CD14-positive monocyte (primary cell): Measurements from ENCODE around the gene MXD4. TPM values are rescaled to one million over a fixed set of nuclear protein-coding genes. Genes with fewer than 3 reads are reported as not detected.

ENCODE experiments used
- DNase-seq, 3 donors: peaks; one replicate each; pipeline ENCODE4 v3.0.0-alpha.2; 2011 to 2022
- H2AFZ ChIP-seq: 2 replicates; pipeline ENCODE4 v1.6.0; 2012; ENCODE audit warnings: mild to moderate bottlenecking, low read depth, low read length, inconsistent platforms; ENCODE audit not compliant: insufficient read depth, poor library complexity, severe bottlenecking
- H3K27ac ChIP-seq, 2 donors: 1 replicate in 1 of 2; 2 replicates in 1 of 2; pipeline ENCODE4 v1.5.1; 2012 to 2013; ENCODE audit warnings: low read length in 2 of 2, control low read depth in 1 of 2, inconsistent platforms in 1 of 2, low read depth in 1 of 2, mild to moderate bottlenecking in 1 of 2
- H3K27me3 ChIP-seq, 2 donors: one replicate each; pipeline versions ENCODE4 v1.6.0 to v1.6.1; 2011 to 2013; ENCODE audit warnings: low read length in 2 of 2; ENCODE audit not compliant: control insufficient read depth in 2 of 2, insufficient read depth in 2 of 2
- H3K36me3 ChIP-seq, 2 donors: replicated peaks in 1 of 2; 1 replicate in 1 of 2; 2 replicates in 1 of 2; pipeline versions ENCODE4 v1.5.1 to v1.6.1; 2012 to 2013; ENCODE audit warnings: low read length in 2 of 2, control low read depth in 1 of 2, inconsistent platforms in 1 of 2, mild to moderate bottlenecking in 1 of 2; ENCODE audit not compliant: insufficient read depth in 2 of 2, control insufficient read depth in 1 of 2
- H3K4me1 ChIP-seq, 2 donors: 1 replicate in 1 of 2; 2 replicates in 1 of 2; pipeline versions ENCODE4 v1.5.1 to v1.6.1; 2012 to 2013; ENCODE audit warnings: low read length in 2 of 2, control low read depth in 1 of 2, inconsistent platforms in 1 of 2, mild to moderate bottlenecking in 1 of 2, moderate library complexity in 1 of 2; ENCODE audit not compliant: insufficient read depth in 2 of 2, control insufficient read depth in 1 of 2
- H3K4me2 ChIP-seq: replicated peaks from 2 replicates; pipeline ENCODE3; 2012; ENCODE audit warnings: low read length, moderate library complexity, mild to moderate bottlenecking; ENCODE audit not compliant: poor library complexity, severe bottlenecking; ENCODE audit errors: extremely low read depth
- H3K4me3 ChIP-seq, 3 experiments: fragments of 200-600 bp in 1 of 3; sonication (generic) in 1 of 3; replicated peaks in 1 of 3; 1 replicate in 2 of 3; 2 replicates in 1 of 3; pipeline ENCODE4 v1.5.1; 2011 to 2013; ENCODE audit warnings: low read length in 3 of 3, mild to moderate bottlenecking in 3 of 3, control low read depth in 2 of 3, low read depth in 2 of 3, inconsistent platforms in 1 of 3, moderate library complexity in 1 of 3
- H3K79me2 ChIP-seq: 2 replicates; pipeline ENCODE4 v1.6.0; 2012; ENCODE audit warnings: mild to moderate bottlenecking, control low read depth, inconsistent platforms, low read length, moderate library complexity; ENCODE audit not compliant: insufficient read depth
- H3K9ac ChIP-seq: 2 replicates; pipeline ENCODE4 v1.6.0; 2017; ENCODE audit warnings: low read length, mild to moderate bottlenecking; ENCODE audit not compliant: insufficient read depth, poor library complexity, severe bottlenecking
- H3K9me3 ChIP-seq, 2 donors: replicated peaks in 1 of 2; 1 replicate in 1 of 2; 2 replicates in 1 of 2; pipeline versions ENCODE4 v1.5.1 to v1.6.1; 2012 to 2013; ENCODE audit warnings: low read length in 2 of 2, control low read depth in 1 of 2; ENCODE audit not compliant: control insufficient read depth in 1 of 2, insufficient read depth in 1 of 2
- H4K20me1 ChIP-seq: 2 replicates; pipeline ENCODE4 v1.6.0; 2012; ENCODE audit warnings: mild to moderate bottlenecking, low read length, control low read depth, moderate library complexity; ENCODE audit not compliant: insufficient read depth
- H3K27ac Mint-ChIP-seq, 7 donors: one replicate each; pipeline ENCODE4 v1.8.0; 2020; ENCODE audit warnings: mild to moderate bottlenecking in 7 of 7, mixed read lengths in 7 of 7, moderate library complexity in 6 of 7, inconsistent platforms in 2 of 7
- H3K27me3 Mint-ChIP-seq, 3 donors: one replicate each; pipeline ENCODE4 v1.8.0; 2021 to 2022; ENCODE audit warnings: low read depth in 3 of 3, mild to moderate bottlenecking in 3 of 3, mixed read lengths in 3 of 3, moderate library complexity in 3 of 3, inconsistent platforms in 1 of 3
- H3K36me3 Mint-ChIP-seq, 2 donors: one replicate each; pipeline ENCODE4 v1.8.0; 2020; ENCODE audit warnings: mixed read lengths in 2 of 2, inconsistent platforms in 1 of 2, mild to moderate bottlenecking in 1 of 2
- H3K4me1 Mint-ChIP-seq: one replicate; pipeline ENCODE4 v1.8.0; 2020; ENCODE audit warnings: mild to moderate bottlenecking, mixed read lengths
- H3K4me3 Mint-ChIP-seq, 2 donors: one replicate each; pipeline ENCODE4 v1.8.0; 2020; ENCODE audit warnings: mild to moderate bottlenecking in 2 of 2, mixed read lengths in 2 of 2, moderate library complexity in 1 of 2
- H3K9me3 Mint-ChIP-seq, 7 donors: one replicate each; pipeline ENCODE4 v1.8.0; 2020 to 2022; ENCODE audit warnings: mixed read lengths in 7 of 7, mild to moderate bottlenecking in 6 of 7, moderate library complexity in 6 of 7, inconsistent platforms in 2 of 7
- WGBS: methylation state at CpG from one replicate; pipeline ENCODE4 v1.1.5; 2013; ENCODE audit warnings: missing lambda C conversion rate; ENCODE audit not compliant: insufficient coverage; 5-methylcytosine and 5-hydroxymethylcytosine counted together
- intact Hi-C, 2 donors: fragments of 100-400 bp; cut with micrococcal nuclease; formaldehyde crosslinking; loops; one replicate each; pipeline versions ENCODE4 v1.15.0 to v1.15.1; 2023
- polyA plus RNA-seq, 3 donors: library from polyadenylated mRNA; depleted of rRNA in 1 of 3; unstranded in 2 of 3; stranded (reverse) in 1 of 3; fragments of 300-500 nt in 2 of 3; fragments of >200 nt in 1 of 3; fragmentation: Illumina TruSeq in 2 of 3; gene quantifications; 1 replicate in 2 of 3; 2 replicates in 1 of 3; pipeline ENCODE4 v1.2.3, GENCODE V29; 2012 to 2021
- TF ChIP-seq, protein P1 (sequence below): fragments of 200-600 bp; IDR thresholded peaks from one replicate; pipeline ENCODE4 v1.8.0; 2022; ENCODE audit warnings: antibody characterized with exemption, mild to moderate bottlenecking

MXD4 gene
- polyA plus RNA-seq, 3 donors = 24.5 to 39.4 (median 35.9) TPM

- no peaks in the 10 kb centered on the region for H3K36me3 Mint-ChIP-seq
- Histone ChIP-seq H2AFZ (no peak overlapping the region), H3K9me3 (no peaks in the 10 kb centered on the region), H3K27ac (no peak overlapping the region), H3K9ac (no peak overlapping the region), H3K4me2 (no peak overlapping the region), H3K79me2 (no peaks in the 10 kb centered on the region), H4K20me1 (no peaks in the 10 kb centered on the region), H3K4me3 (no peak overlapping the region), H3K27me3 (no peaks in the 10 kb centered on the region), H3K4me1 (no peaks in the 10 kb centered on the region), H3K36me3 (no peaks in the 10 kb centered on the region)
- no peak for DNase-seq
- 81% methylated on average over 11 of the region's 15 CpGs for WGBS
- intact Hi-C loops = no loop called here
- H3K4me1 Mint-ChIP-seq = no peaks in the 10 kb centered on the region
- no peaks in the 10 kb centered on the region for H3K9me3 Mint-ChIP-seq
- H3K27me3 Mint-ChIP-seq = peaks cover 0 to 1% (median 0%) of the 10 kb centered on the region in 3 donors
- no peak overlapping the region for H3K4me3 Mint-ChIP-seq
- peak overlapping the region in 1 of 7 donors; percentile 37 for H3K27ac Mint-ChIP-seq
- TF ChIP-seq, protein P1, sequence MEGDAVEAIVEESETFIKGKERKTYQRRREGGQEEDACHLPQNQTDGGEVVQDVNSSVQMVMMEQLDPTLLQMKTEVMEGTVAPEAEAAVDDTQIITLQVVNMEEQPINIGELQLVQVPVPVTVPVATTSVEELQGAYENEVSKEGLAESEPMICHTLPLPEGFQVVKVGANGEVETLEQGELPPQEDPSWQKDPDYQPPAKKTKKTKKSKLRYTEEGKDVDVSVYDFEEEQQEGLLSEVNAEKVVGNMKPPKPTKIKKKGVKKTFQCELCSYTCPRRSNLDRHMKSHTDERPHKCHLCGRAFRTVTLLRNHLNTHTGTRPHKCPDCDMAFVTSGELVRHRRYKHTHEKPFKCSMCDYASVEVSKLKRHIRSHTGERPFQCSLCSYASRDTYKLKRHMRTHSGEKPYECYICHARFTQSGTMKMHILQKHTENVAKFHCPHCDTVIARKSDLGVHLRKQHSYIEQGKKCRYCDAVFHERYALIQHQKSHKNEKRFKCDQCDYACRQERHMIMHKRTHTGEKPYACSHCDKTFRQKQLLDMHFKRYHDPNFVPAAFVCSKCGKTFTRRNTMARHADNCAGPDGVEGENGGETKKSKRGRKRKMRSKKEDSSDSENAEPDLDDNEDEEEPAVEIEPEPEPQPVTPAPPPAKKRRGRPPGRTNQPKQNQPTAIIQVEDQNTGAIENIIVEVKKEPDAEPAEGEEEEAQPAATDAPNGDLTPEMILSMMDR = no peak
Observed at GRCh38 chr4:2273221-2273620, 11.3 kb upstream of the MXD4 start.

DNA sequence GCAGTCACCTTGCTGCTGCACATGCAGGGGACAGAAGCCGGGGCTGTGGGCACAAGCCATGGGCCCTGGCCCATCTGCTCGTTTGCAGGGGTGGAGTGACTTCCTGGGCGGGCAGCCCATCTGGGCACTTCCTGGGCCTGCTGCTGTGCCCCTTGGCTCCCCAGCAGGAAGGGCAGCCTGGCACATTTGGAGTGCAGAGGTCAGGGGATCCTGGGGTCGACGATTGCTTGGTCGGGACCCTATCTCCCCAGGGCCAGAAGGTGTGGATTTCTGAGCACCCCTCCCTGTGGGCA lies 10.9 kb upstream of the MXD4 start:
- H3K9me3 Mint-ChIP-seq = no peaks in the 10 kb centered on the region

More for the DNA sequence above, 10.9 kb upstream of the MXD4 start:
- TF ChIP-seq, protein P1 = no peak
- Histone ChIP-seq H3K27ac (no peak overlapping the region), H3K9ac (no peak overlapping the region), H2AFZ (no peak overlapping the region), H3K36me3 (no peaks in the 10 kb centered on the region), H3K79me2 (no peaks in the 10 kb centered on the region), H3K4me3 (no peak overlapping the region), H3K4me2 (no peak overlapping the region), H3K27me3 (no peaks in the 10 kb centered on the region), H3K9me3 (no peaks in the 10 kb centered on the region), H3K4me1 (no peaks in the 10 kb centered on the region), H4K20me1 (no peaks in the 10 kb centered on the region)
- no peak overlapping the region for H3K27ac Mint-ChIP-seq
- H3K4me1 Mint-ChIP-seq = no peaks in the 10 kb centered on the region
- peaks cover 0 to 1% (median 0%) of the 10 kb centered on the region in 3 donors for H3K27me3 Mint-ChIP-seq
- no peaks in the 10 kb centered on the region for H3K36me3 Mint-ChIP-seq
- H3K4me3 Mint-ChIP-seq = no peak overlapping the region
- WGBS = 71% methylated on average over 6 of the region's 6 CpGs
- intact Hi-C loops = no loop called here
- DNase-seq = no peak
